Activated CD4-positive, alpha-beta T cell treated with anti-CD3 and anti-CD28 coated beads for 24 hours (primary cell): ENCODE measurements around the gene CEACAM19.
"Not testable (repeated sequence)": the region's sequence is repeated elsewhere in the genome, so short reads cannot be mapped to it uniquely, and the experiment has no call there.

Experiments
- DNase-seq, 2 donors: peaks; one replicate each; pipeline ENCODE4 v3.0.0-alpha.2; 2020; ENCODE audit warnings: low read depth in 2 of 2

CEACAM19 gene

DNA sequence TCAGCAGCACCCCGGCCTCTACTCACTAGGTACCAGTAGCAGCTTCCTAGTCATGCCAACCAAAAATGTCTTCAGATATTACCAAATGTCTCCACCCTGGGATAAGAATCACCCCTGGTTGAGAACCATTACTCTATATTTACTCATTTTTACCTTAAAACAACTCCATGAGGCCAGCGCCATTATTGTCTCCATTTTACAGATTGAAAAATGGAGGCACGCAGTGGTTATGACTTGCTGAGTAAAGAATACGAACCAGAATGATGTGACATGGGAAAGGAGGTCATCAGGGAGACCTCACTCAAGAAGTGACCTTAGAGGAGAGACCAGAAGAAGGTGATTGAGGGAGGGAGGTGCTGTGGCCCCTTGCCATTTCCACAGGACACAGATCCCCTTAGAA, 2.2 kb downstream of the CEACAM19 start:
- DNase-seq, result no peak

GRCh38 chr19:44675521-44675920, 4.2 kb downstream of the CEACAM19 start:
- no peak for DNase-seq

- no peak for DNase-seq
Measured at GRCh38 chr19:44677019-44677811, 5.9 kb downstream of the CEACAM19 start.

GRCh38 chr19:44680536-44680935, 9.3 kb downstream of the CEACAM19 start:
- DNase-seq, result no peak

GRCh38 chr19:44681992-44682790, 10.9 kb downstream of the CEACAM19 start:
- no peak for DNase-seq

GRCh38 chr19:44682807-44683206, 11.5 kb downstream of the CEACAM19 start:
- no peak for DNase-seq

DNA sequence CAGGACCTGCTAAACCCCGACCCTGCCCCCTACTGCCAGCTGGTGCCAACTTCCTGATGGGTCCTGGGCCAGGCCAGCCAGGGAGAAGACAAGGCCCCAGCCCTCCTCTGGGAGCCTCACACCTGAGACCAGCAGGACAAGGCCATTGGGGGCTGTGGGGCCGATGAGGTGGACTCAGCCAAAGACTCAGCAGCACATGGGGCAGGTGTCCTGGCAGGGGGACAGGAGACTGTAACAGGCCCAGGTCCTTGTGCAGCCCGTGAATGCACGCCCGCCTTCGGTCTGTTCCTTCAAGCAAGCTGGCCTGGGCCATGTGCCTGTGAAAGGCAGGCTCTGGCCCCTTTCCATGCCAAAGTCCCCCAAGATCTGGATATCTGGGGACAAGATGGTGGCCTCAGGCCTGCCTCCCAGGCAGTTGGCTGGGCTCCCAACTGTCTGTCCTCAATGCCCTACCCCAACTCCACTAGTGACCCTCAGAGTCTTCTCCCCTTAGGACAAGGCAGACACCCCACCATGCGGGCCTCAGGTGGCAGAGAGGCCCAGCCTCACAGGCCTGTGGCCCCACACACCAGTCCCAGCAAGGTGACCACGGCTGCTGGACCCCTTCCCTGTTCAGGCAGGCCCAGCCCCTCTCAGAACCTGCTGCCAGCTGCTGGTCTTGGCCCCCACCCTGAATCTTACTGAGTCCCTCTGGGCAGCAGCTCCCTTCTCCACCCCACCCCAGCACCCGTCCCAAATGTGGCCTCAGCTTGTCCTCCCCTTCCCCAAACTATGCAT, 12.3 kb downstream of the CEACAM19 start:
- DNase-seq, result no peak

DNA sequence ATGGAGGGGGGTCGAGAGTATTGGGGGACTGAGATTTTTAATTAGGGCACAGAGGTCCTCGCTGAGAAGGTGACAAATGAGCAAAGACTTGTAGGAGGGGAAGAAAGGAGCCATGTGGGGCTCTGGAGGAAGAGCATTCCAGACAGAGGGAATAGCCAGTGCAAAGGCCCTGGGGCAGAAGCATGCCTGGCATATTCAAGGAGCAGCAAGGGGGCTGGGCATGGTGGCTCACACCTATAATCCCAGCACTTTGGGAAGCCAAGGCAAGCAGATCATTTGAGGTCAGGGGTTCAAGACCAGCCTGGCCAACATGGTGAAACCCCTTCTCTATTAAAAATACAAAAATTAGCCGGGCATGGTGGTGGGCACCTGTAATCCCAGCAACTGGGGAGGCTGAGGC, 13.1 kb downstream of the CEACAM19 start:
- DNase-seq, result not testable (repeated sequence)

DNA sequence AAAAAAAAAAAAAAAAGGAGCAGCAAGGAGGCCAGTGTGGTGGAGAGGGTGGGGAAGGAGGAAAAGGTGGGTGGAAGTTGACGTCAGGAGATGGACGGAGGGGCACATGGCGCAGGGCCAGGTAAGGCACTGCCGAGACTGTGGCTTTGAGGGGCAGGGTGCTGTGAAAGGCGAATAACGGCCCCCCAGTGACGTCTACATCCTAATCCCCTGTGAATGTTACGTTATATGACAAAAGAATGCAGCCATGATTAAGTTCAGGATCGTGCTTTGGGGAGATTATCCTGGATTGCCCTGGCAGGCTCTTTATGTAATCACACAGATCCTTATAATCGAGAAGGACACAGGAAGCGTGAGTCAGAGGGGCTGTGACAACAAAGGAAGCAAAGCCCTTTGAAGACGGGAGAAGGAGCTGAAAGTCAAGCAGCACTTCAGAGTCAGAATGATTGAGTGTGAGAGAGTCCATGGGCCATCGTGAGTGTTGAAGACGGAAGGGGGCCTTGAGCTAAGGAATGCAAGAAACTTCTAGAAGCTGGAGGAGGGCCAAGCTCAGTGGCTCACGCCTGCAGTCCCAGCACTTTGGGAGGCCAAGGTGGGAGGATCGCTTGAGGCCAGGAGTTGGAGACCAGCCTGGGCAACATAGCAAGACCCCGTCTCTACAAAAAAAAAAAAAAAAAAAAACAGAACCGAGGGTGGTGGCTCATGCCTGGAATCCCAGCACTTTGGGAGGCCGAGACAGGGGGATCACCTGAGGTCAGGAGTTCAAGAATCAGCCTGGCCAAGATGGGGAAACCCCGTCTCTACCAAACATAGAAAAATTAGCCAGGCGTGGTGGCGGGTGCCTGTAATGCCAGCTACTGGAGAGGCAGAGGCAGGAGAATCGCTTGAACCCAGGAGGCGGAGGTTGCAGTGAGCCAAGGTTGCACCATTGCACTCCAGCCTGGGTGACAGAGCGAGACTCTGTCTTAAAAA, 13.9 kb downstream of the CEACAM19 start:
- DNase-seq, result no peak

DNA sequence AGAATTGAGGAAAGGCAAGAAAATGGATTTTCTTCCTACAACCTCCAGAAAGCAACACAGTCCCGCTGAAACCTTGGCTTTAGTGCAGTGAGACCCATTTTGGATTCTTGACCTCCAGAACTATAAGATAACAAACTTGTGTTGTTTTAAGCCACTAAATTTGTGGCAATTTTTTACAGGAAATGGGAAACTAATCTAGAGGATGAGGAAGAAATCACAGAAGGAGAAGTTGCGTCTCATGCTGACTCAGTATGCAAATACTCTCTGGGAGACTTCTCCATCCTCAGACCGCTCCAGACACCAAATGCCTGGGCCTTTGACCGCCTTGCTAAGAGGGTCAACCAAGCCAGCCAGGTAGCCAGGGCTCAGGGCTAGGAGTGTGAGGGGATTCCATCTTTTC, 14.6 kb downstream of the CEACAM19 start:
- no peak for DNase-seq

DNA sequence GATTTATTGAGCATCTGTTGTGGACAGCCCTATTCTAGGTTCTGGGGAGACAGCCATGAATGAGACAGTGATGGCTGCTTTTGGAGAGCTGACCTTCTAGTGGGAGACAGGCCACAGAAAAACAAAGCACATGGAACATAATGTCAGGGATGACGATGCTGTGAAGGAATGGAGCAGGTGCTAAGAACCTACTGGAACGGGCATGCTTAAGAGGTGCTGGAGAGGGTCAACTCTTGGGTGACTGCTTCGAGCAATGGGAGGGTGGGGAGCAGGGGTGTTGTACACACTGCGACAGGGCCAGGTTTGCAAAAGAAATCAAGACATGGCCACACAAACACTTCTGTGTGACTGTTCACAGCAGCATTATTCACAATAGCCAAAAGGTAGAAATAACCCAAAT, 15.6 kb downstream of the CEACAM19 start:
- DNase-seq, result no peak

GRCh38 chr19:44687888-44688287, 16.6 kb downstream of the CEACAM19 start:
- DNase-seq, result no peak

DNA sequence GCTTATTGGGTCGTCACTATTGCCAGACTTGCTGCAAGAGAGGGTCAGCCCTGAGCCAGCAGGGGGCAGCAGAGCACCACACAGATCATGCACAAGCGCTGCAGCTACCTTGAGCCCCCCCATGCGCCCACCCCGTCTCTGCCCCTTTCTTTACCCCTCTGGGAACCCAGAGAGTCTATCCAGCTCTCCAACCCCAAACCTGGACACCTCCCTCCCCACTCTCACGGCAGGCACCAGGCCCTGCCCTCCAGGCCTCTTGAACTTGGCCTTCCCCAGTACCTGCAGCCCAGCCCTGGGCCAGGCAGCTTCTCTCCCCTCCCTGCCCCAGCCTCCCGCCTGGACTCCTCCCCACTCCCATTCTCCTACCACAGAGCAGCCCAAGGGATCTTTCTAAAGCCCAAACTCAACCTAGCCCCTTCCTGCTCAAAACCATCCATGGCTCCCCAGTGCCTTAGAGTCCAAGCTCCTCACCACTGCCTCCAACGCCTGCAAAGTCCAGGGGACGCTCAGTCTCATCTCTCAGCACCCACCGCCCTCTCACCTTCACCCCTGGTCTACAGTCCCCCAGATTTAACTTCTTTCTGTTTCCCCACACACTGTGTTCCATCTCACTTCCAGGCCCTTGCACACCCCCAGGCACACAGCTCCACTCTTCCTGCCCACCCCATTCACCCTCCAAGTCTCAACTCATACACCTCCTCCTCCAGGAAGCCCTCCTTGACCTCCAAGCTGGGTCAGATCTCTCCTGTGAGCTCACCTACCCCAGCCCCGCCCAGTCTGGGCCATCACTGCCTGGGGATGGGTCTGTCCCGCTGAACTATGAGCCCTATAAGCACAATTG, 18.2 kb downstream of the CEACAM19 start:
- peak; percentile 75 to 81 for DNase-seq

GRCh38 chr19:44690131-44690440, 18.8 kb downstream of the CEACAM19 start:
- no peak for DNase-seq

DNA sequence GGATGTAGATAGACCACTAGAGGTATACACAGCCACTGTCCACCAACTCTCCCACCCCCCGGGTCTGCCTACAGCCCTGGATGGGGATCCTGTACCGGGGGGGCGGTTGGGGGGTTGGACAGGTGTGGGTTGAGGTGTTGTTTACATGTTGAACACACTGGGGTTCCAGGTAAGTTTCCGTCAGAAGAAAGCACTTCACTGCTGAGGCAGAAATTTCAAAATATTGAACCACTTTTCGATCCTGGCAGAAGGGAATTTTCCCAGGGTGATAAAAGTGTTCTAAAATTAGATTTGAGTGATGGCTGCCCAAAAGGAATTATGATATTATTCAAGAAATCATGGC, 21.1 kb downstream of the CEACAM19 start:
- no peak for DNase-seq

DNA sequence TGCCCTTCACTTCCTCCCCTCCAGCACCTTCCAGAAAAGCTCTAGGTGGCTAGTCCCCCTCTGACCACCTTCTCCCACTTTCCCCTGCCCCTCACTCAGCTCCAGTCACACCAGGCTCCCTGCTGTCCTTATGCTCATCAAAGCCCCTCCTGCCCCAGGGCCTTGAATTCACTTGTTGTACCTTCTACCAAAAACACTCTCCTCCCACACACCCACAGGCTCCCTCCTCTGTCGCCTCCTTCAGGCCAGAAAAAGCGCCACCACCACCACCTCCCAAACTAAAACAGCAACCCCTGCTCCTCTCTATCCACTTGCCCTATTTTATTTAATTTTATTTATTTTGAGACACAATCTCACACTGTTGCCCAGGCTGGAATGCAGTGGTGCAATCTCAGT, 22.9 kb downstream of the CEACAM19 start:
- DNase-seq, result peak; percentile 4 to 18

DNA sequence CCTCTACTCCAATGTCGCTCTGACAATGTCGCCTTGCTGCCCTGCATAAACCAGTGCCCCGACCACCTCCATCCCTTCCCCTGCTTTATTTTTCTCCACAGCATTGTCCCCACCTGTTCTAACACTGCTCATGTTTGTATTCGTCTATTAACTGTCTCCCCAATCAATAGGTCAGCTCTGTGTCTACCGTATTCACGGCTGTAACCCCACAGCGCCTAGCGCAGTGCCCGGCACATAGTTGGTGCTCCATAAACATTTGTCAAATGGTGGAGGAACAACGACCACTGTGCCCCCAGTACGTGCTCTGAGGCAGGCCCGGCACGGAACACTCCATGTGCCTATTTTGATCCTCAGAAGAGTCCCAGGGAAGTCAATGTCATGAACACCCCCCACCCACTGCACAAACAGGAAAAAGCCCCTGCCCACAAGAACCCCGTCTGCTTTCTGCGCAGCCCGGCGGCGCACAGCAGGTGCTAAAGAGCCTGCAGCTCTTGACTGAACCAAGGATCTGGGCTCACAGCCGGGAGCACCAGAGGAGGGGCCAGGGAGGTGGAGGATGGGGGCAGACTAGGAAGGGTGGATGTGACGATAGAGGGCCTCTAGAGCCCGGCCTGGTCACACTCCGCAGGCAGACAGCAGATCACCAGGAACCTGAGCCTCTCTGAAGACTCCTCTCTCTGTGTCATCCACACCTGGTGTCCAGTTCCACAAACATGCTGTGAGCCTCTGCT, 25.8 kb downstream of the CEACAM19 start:
- DNase-seq, result no peak

DNA sequence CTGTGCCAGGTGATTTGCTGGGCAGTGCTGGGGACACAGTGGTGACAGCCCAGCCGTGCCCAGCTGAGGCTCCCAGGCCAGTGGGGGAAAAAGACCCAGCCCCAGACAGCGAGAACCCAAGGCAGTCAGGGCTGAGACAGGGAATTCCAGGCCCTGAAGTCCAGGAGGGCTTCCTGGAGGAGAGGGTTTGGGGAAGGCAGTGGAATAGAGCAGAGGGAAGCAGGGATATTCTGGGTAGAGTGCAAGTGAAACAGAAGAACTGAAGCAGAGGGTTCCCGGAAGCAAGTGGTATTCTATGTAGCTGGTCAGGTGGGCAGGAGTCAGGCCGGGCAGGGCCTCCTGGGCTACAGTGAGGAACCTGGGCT, 26.4 kb downstream of the CEACAM19 start:
- no peak for DNase-seq

- DNase-seq, result no peak
Measured at GRCh38 chr19:44698492-44699201, 27.4 kb downstream of the CEACAM19 start, which contains the start of gene CEACAM16. CEACAM16 (plus strand) TSS chr19:44699151; CDS start chr19:44701457, 2,306 bp downstream.
